MG63 (cell line): ENCODE results near the gene DOCK2. TPM values are rescaled to one million over a fixed set of nuclear protein-coding genes. Genes with fewer than 3 reads are reported as not detected.
A peak's percentile ranks its signal among the peaks of the same experiment; 100 is the strongest.
"Not testable (repeated sequence)": the region's sequence is repeated elsewhere in the genome, so short reads cannot be mapped to it uniquely, and the experiment has no call there.

Experiments
- DNase-seq: peaks from one replicate; pipeline ENCODE4 v3.0.0-alpha.2; 2020
- H3K27me3 ChIP-seq: fragments of 250-450 bp; sonication (Bioruptor Pico); 2 replicates; pipeline ENCODE4 v1.5.1; 2020; ENCODE audit warnings: mild to moderate bottlenecking, moderate library complexity
- H3K36me3 ChIP-seq: fragments of 250-450 bp; sonication (Bioruptor Pico); 2 replicates; pipeline ENCODE4 v1.5.1; 2020; ENCODE audit warnings: mild to moderate bottlenecking, moderate library complexity
- H3K4me3 ChIP-seq: fragments of 250-450 bp; sonication (Bioruptor Pico); 2 replicates; pipeline ENCODE4 v1.5.1; 2020; ENCODE audit warnings: mild to moderate bottlenecking, moderate library complexity
- H3K9me3 ChIP-seq: fragments of 250-450 bp; sonication (Bioruptor Pico); 2 replicates; pipeline ENCODE4 v1.5.1; 2020; ENCODE audit warnings: mild to moderate bottlenecking, moderate library complexity
- total RNA-seq: library from RNA; depleted of rRNA; stranded (reverse); fragments of >200 nt; shearing (Covaris generic); gene quantifications from 2 replicates; pipeline ENCODE4 v1.2.3, GENCODE V29; 2014; ENCODE audit warnings: low replicate concordance

Gene DOCK2
- total RNA-seq, 1 experiment from 2014 or later: 12.6 TPM

- Histone ChIP-seq H3K27me3 (no peaks in the 10 kb centered on the region), H3K4me3 (no peak overlapping the region), H3K36me3 (no peaks in the 10 kb centered on the region), H3K9me3 (peaks cover 10% of the 10 kb centered on the region)
- DNase-seq: no peak
Measured at GRCh38 chr5:170078458-170078857, 441.4 kb downstream of the DOCK2 start.

GRCh38 chr5:170078931-170079330, 441.9 kb downstream of the DOCK2 start:
- no peak for DNase-seq
- H3K27me3 ChIP-seq: no peaks in the 10 kb centered on the region
- H3K4me3 ChIP-seq: no peak overlapping the region
- no peaks in the 10 kb centered on the region for H3K36me3 ChIP-seq
- peaks cover 11% of the 10 kb centered on the region for H3K9me3 ChIP-seq

GRCh38 chr5:170080217-170080616, 443.1 kb downstream of the DOCK2 start:
- Histone ChIP-seq H3K36me3 (no peaks in the 10 kb centered on the region), H3K27me3 (no peaks in the 10 kb centered on the region), H3K4me3 (no peak overlapping the region), H3K9me3 (peaks cover 11% of the 10 kb centered on the region)
- no peak for DNase-seq

- peaks cover 11% of the 10 kb centered on the region for H3K9me3 ChIP-seq
- no peaks in the 10 kb centered on the region for H3K36me3 ChIP-seq
- H3K4me3 ChIP-seq: no peak overlapping the region
- DNase-seq: no peak
- H3K27me3 ChIP-seq: no peaks in the 10 kb centered on the region
Measured at GRCh38 chr5:170080786-170081445, 443.8 kb downstream of the DOCK2 start.

- H3K27me3 ChIP-seq: no peaks in the 10 kb centered on the region
- DNase-seq: no peak
- no peaks in the 10 kb centered on the region for H3K36me3 ChIP-seq
- no peak overlapping the region for H3K4me3 ChIP-seq
- H3K9me3 ChIP-seq: peaks cover 11% of the 10 kb centered on the region
Measured at GRCh38 chr5:170081616-170082015, 444.5 kb downstream of the DOCK2 start.

GRCh38 chr5:170082701-170083100, 445.6 kb downstream of the DOCK2 start:
- H3K9me3 ChIP-seq: peaks cover 11% of the 10 kb centered on the region
- H3K4me3 ChIP-seq: no peak overlapping the region
- no peaks in the 10 kb centered on the region for H3K27me3 ChIP-seq
- DNase-seq: no peak
- H3K36me3 ChIP-seq: no peaks in the 10 kb centered on the region

GRCh38 chr5:170087168-170087817, 450.2 kb downstream of the DOCK2 start:
- Histone ChIP-seq H3K36me3 (no peaks in the 10 kb centered on the region), H3K4me3 (no peak overlapping the region), H3K9me3 (peaks cover 10% of the 10 kb centered on the region), H3K27me3 (no peaks in the 10 kb centered on the region)
- no peak for DNase-seq

GRCh38 chr5:170092455-170093101, 455.5 kb downstream of the DOCK2 start:
- no peak for DNase-seq
- Histone ChIP-seq H3K27me3 (no peaks in the 10 kb centered on the region), H3K36me3 (no peaks in the 10 kb centered on the region)

GRCh38 chr5:170094329-170094728, 457.3 kb downstream of the DOCK2 start:
- H3K27me3 ChIP-seq, H3K36me3 ChIP-seq, DNase-seq, H3K4me3 ChIP-seq, H3K9me3 ChIP-seq: not testable (repeated sequence)

More at GRCh38 chr5:170092455-170093101, 455.5 kb downstream of the DOCK2 start:
- Histone ChIP-seq H3K4me3 (no peak overlapping the region), H3K9me3 (no peaks in the 10 kb centered on the region)

- Histone ChIP-seq H3K27me3 (no peaks in the 10 kb centered on the region), H3K9me3 (no peaks in the 10 kb centered on the region; the same call in 1 of the 2 replicates), H3K4me3 (no peak overlapping the region), H3K36me3 (no peaks in the 10 kb centered on the region)
- DNase-seq: no peak
Measured at GRCh38 chr5:170095646-170096045, 458.6 kb downstream of the DOCK2 start.

- no peaks in the 10 kb centered on the region for H3K27me3 ChIP-seq
- no peak for DNase-seq
- no peak overlapping the region for H3K4me3 ChIP-seq
- no peaks in the 10 kb centered on the region for H3K36me3 ChIP-seq
- H3K9me3 ChIP-seq: no peaks in the 10 kb centered on the region; the same call in 1 of the 2 replicates
Measured at GRCh38 chr5:170097934-170098333, 460.9 kb downstream of the DOCK2 start.

- Histone ChIP-seq H3K4me3 (no peak overlapping the region), H3K27me3 (no peaks in the 10 kb centered on the region), H3K9me3 (no peaks in the 10 kb centered on the region; the same call in 1 of the 2 replicates), H3K36me3 (no peaks in the 10 kb centered on the region)
- DNase-seq: peak; percentile 69
Measured at GRCh38 chr5:170100066-170100943, 463.2 kb downstream of the DOCK2 start.

GRCh38 chr5:170103447-170103846, 466.4 kb downstream of the DOCK2 start:
- no peaks in the 10 kb centered on the region for H3K36me3 ChIP-seq
- no peaks in the 10 kb centered on the region for H3K27me3 ChIP-seq
- no peaks in the 10 kb centered on the region; the same call in 1 of the 2 replicates for H3K9me3 ChIP-seq
- no peak overlapping the region for H3K4me3 ChIP-seq
- no peak for DNase-seq

- H3K9me3 ChIP-seq: no peaks in the 10 kb centered on the region
- H3K36me3 ChIP-seq: no peaks in the 10 kb centered on the region
- no peaks in the 10 kb centered on the region for H3K27me3 ChIP-seq
- H3K4me3 ChIP-seq: no peak overlapping the region
- DNase-seq: no peak
Measured at GRCh38 chr5:170104299-170104698, 467.2 kb downstream of the DOCK2 start.

- Histone ChIP-seq H3K4me3 (no peak overlapping the region), H3K9me3 (no peaks in the 10 kb centered on the region), H3K27me3 (no peaks in the 10 kb centered on the region), H3K36me3 (no peaks in the 10 kb centered on the region)
- DNase-seq: no peak
Measured at GRCh38 chr5:170104710-170105109, 467.6 kb downstream of the DOCK2 start.

- no peaks in the 10 kb centered on the region for H3K27me3 ChIP-seq
- no peaks in the 10 kb centered on the region for H3K36me3 ChIP-seq
- no peak within 1 kb of the TSS for H3K4me3 ChIP-seq
- no peak for DNase-seq
- no peaks in the 10 kb centered on the region for H3K9me3 ChIP-seq
Measured at GRCh38 chr5:170105642-170106611, 468.9 kb downstream of the DOCK2 start, which contains the start of gene FOXI1. FOXI1 (plus strand) TSS chr5:170105897; CDS start chr5:170105958, 61 bp downstream.
